ENCODE measurements around the gene TMEM175. TPM values are rescaled to one million over a fixed set of nuclear protein-coding genes. Genes with fewer than 3 reads are reported as not detected.

Gene TMEM175
- total and polyA plus RNA-seq, 2 of the 13 experiments (the other 11 are each of a cell fraction or from before 2014, with no cell fraction given), result 5.1 to 9.9 TPM

DNA sequence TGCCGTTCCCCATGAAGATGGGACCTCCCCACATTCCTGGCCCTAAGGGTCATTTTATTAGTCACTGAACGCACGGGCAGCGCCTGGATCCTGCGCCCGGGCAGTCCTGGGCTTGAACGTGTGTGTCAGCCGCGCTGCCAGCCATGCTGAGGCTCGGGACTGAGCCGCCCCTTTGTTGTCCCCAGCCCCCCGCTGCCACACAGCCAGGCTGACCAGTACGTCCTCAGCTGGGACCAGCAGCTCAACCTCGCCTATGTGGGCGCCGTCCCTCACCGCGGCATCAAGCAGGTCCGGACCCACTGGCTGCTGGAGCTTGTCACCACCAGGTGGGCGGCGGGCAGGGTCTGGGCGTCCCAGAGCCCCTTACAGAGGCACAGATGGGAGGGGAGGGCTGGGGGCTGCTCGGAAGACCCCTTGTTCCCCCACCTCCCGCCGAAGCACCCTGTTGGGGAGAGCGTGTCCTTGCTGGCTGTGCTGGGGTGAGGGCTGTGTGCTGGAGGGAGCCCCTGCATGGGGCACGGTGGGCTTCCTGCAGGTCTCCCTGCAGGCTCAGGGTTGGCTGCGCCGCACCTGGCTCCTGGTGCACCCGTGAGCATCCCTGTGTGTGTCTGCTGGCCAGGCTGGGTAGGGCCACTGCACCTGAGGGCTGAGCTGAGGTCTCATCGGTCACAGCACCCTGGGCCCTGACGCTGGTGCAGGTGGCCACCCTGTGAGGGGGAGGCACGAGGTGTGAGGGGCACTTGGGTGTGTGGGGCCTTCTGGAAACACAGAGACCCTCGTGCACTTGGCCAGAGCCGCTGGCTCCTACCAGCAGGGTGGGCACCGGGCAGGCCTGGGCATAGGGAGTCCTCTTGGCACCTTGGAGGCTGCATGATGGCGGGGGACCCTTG lies 55.6 kb downstream of the TMEM175 start:
- BruUV-seq (replicated peaks), result TSS peak; percentile 3
- Histone ChIP-seq H2AFZ (ENCODE audit: low read length) (no peak overlapping the region), H3K4me1 (ENCODE audit: insufficient read depth, low read length) (peaks cover 48% of the 10 kb centered on the region), H3K9me3 (ENCODE audit: low read length) (no peaks in the 10 kb centered on the region), H3K27me3 (ENCODE audit: control insufficient read depth in 1 of 2, insufficient read depth in 2 of 2, low read length in 2 of 2) (peaks cover 0 to 5% of the 10 kb centered on the region in 2 experiments; a peak in 1 of 5 replicates), H3K79me2 (ENCODE audit: insufficient read depth, low read length) (peaks cover 16% of the 10 kb centered on the region), H3K4me3 (replicated peaks in 1 of 3; ENCODE audit: insufficient read depth in 1 of 3, low read depth in 2 of 3, low read length in 3 of 3) (peak overlapping the region; percentile 54 to 75 (median 55); a peak in 5 of 6 replicates), H3K27ac (ENCODE audit: extremely low read length, insufficient read depth, low read length) (peak overlapping the region; percentile 64), H4K20me1 (ENCODE audit: insufficient read depth, low read length) (no peaks in the 10 kb centered on the region), H3K36me3 (replicated peaks in 1 of 2; ENCODE audit: control insufficient read depth in 1 of 2, insufficient read depth in 2 of 2, low read length in 2 of 2) (peaks cover 9 to 15% of the 10 kb centered on the region in 2 experiments; a peak in 4 of 5 replicates), H3K4me2 (ENCODE audit: low read depth, low read length) (peak overlapping the region; percentile 91), H3K9ac (ENCODE audit: insufficient read depth, low read depth, low read length) (peak overlapping the region; percentile 69)
- ATAC-seq (no peak; the same call in 2 of the 3 replicates), FAIRE-seq (no peak), DNase-seq (ENCODE audit: low spot score) (no peak)
- ChIA-PET POLR2A (interaction anchor here (0.7 to 3.2 kb wide), 12 partner anchors 13 to 301 kb away, joined by 3 to 25 read pairs (median 3); partner anchors contain the start of genes GAK and TMEM175), CTCF (ENCODE audit: low intra/inter-chr PET ratio, low total read pairs) (interaction anchor here (1.3 kb wide), 1 partner anchor 62 kb away, joined by 5 read pairs; no protein-coding TSS in a partner anchor)
- intact Hi-C loops (cut with micrococcal nuclease; ENCODE audit: unreplicated experiment), result loop anchor here (1.0 to 2.0 kb wide), 3 partner anchors 57 to 174 kb away; no protein-coding TSS in a partner anchor
- in situ Hi-C loops (cut with HindIII; ENCODE audit: extremely low pct_ligation_motif_present, low pct_unique_long_range_greater_than_20kb), result loop anchor here (5.0 to 10.0 kb wide), 2 partner anchors 56 to 173 kb away; partner anchors contain the start of genes GAK and TMEM175
- 53% methylated on average over 3 of the region's 37 CpGs for WGBS (ENCODE audit: low lambda C conversion rate)
- TF ChIP-seq GABPA (IDR thresholded peaks at IDR 0.05; ENCODE audit: low read depth, low read length) (no peak), GABPA (CRISPR knock-in tag; IDR thresholded peaks at IDR 0.05; ENCODE audit: low read depth) (no peak), RBFOX2 (IDR thresholded peaks at IDR 0.05; ENCODE audit: low read depth, low read length) (peak; percentile 72), FOSL1 (CRISPR knock-in tag; IDR thresholded peaks at IDR 0.05; ENCODE audit: borderline replicate concordance) (no peak), ATM (IDR thresholded peaks at IDR 0.05; ENCODE audit: borderline replicate concordance) (no peak), NR2C2 (CRISPR knock-in tag; IDR thresholded peaks at IDR 0.05; ENCODE audit: borderline replicate concordance) (no peak), MED1 (CRISPR knock-in tag; IDR thresholded peaks at IDR 0.05) (0 out of 2 replicates have a peak, but pooled peaks have one; percentile 17), MIXL1 (CRISPR knock-in tag; IDR thresholded peaks at IDR 0.05) (no peak), ZNF333 (CRISPR knock-in tag; IDR thresholded peaks at IDR 0.05; ENCODE audit: borderline replicate concordance) (0 out of 2 replicates have a peak, but pooled peaks have one; percentile 1), FOXC1 (CRISPR knock-in tag; IDR thresholded peaks at IDR 0.05; ENCODE audit: borderline replicate concordance) (no peak), ZNF878 (CRISPR knock-in tag; IDR thresholded peaks at IDR 0.05) (no peak), JDP2 (CRISPR knock-in tag; IDR thresholded peaks at IDR 0.05; ENCODE audit: borderline replicate concordance) (no peak), POLR2AphosphoS5 (IDR thresholded peaks at IDR 0.05; ENCODE audit: low read depth, low read length) (peak; percentile 25; the same call in 1 of the 2 replicates), ZNF775 (CRISPR knock-in tag; IDR thresholded peaks at IDR 0.05; ENCODE audit: borderline replicate concordance) (no peak), ZNF724P (CRISPR knock-in tag; IDR thresholded peaks at IDR 0.05; ENCODE audit: borderline replicate concordance) (no peak), NFE2L2 (IDR thresholded peaks at IDR 0.05; ENCODE audit: low read length) (no peak), ZNF564 (CRISPR knock-in tag; IDR thresholded peaks at IDR 0.05) (no peak), MXD4 (CRISPR knock-in tag; IDR thresholded peaks at IDR 0.05) (no peak)
- TF ChIP-seq, protein P1, sequence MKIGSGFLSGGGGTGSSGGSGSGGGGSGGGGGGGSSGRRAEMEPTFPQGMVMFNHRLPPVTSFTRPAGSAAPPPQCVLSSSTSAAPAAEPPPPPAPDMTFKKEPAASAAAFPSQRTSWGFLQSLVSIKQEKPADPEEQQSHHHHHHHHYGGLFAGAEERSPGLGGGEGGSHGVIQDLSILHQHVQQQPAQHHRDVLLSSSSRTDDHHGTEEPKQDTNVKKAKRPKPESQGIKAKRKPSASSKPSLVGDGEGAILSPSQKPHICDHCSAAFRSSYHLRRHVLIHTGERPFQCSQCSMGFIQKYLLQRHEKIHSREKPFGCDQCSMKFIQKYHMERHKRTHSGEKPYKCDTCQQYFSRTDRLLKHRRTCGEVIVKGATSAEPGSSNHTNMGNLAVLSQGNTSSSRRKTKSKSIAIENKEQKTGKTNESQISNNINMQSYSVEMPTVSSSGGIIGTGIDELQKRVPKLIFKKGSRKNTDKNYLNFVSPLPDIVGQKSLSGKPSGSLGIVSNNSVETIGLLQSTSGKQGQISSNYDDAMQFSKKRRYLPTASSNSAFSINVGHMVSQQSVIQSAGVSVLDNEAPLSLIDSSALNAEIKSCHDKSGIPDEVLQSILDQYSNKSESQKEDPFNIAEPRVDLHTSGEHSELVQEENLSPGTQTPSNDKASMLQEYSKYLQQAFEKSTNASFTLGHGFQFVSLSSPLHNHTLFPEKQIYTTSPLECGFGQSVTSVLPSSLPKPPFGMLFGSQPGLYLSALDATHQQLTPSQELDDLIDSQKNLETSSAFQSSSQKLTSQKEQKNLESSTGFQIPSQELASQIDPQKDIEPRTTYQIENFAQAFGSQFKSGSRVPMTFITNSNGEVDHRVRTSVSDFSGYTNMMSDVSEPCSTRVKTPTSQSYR (CRISPR knock-in tag; IDR thresholded peaks at IDR 0.05; ENCODE audit: borderline replicate concordance), result no peak
- TF ChIP-seq, protein P2, sequence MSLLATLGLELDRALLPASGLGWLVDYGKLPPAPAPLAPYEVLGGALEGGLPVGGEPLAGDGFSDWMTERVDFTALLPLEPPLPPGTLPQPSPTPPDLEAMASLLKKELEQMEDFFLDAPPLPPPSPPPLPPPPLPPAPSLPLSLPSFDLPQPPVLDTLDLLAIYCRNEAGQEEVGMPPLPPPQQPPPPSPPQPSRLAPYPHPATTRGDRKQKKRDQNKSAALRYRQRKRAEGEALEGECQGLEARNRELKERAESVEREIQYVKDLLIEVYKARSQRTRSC (CRISPR knock-in tag; IDR thresholded peaks at IDR 0.05; ENCODE audit: low read depth), result no peak
- TF ChIP-seq, protein P3, sequence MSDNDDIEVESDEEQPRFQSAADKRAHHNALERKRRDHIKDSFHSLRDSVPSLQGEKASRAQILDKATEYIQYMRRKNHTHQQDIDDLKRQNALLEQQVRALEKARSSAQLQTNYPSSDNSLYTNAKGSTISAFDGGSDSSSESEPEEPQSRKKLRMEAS (IDR thresholded peaks at IDR 0.05), result no peak

Data from HepG2 (cell line).